HEK293 (cell line): Measurements from ENCODE around the gene INTS7.
"Not testable (repeated sequence)": the region's sequence is repeated elsewhere in the genome, so short reads cannot be mapped to it uniquely, and the experiment has no call there.

Experiments used
- REST ChIP-seq: fragments of 450-650 bp; formaldehyde crosslinking; IDR thresholded peaks from 2 replicates; pipeline ENCODE4 v1.5.1; 2016; ENCODE audit warnings: missing biosample characterization, missing genetic modification characterization
- ZNF704 ChIP-seq: fragments of 450-650 bp; formaldehyde crosslinking; IDR thresholded peaks from 2 replicates; pipeline ENCODE4 v1.5.1; 2016; ENCODE audit warnings: missing biosample characterization, missing genetic modification characterization

GRCh38 chr1:212022908-212023307 lies 12.4 kb downstream of the INTS7 start:
- TF ChIP-seq ZNF704 (tag by site-specific recombination); REST: not testable (repeated sequence)
